ENCODE measurements around the gene SH3PXD2A.

Gene SH3PXD2A

GRCh38 chr10:103548006-103548405 lies 307.4 kb downstream of the SH3PXD2A start:
- FAIRE-seq, result no peak

GRCh38 chr10:103547391-103547946 lies 307.9 kb downstream of the SH3PXD2A start:
- no peak for FAIRE-seq

DNA sequence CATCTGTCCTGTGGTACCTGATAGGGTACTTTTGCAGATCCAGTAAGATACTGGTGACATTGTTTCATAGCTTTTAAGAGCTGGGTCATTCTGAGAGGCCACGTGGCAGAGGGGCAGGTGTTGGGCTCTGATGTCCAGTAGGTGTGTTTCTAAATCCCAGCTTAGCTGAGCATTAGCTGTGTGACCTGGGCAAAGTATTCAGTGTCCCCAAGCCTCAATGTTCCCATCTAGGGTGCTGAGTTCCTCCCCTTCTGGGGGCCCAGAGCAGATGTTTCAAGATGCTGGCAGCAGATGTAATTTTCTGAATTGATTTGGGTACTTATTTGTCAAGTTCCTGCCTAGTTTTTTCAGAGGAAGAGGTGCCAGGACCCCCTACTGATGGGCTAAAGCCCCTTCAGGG lies 309.0 kb downstream of the SH3PXD2A start:
- FAIRE-seq, result no peak

DNA sequence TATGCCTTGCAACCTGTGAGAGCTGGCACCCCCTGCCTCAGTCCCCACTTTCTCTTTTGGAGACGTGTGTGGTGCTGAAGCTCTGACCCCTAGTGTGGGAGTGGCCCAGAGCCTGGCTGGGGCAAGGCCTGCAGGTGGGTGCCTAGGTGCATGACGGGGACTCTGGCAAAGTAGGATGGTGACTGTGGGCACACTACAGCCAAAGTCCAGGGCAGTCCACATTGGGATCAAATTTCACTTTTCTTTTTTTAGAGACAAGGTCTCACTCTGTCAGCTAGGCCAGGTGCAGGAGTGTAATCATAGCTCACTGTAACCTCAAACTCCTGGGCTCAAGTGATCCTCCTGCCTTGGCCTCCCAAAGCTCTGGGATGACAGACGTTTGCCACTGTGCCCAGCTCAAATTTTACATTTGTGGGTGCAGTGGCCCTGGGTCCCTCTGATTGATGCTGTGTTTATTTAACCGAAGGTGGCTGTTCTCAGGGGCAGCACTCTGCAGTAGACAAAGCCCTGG lies 309.6 kb downstream of the SH3PXD2A start:
- no peak for FAIRE-seq

GRCh38 chr10:103545366-103545765 lies 310.0 kb downstream of the SH3PXD2A start:
- no peak for FAIRE-seq

DNA sequence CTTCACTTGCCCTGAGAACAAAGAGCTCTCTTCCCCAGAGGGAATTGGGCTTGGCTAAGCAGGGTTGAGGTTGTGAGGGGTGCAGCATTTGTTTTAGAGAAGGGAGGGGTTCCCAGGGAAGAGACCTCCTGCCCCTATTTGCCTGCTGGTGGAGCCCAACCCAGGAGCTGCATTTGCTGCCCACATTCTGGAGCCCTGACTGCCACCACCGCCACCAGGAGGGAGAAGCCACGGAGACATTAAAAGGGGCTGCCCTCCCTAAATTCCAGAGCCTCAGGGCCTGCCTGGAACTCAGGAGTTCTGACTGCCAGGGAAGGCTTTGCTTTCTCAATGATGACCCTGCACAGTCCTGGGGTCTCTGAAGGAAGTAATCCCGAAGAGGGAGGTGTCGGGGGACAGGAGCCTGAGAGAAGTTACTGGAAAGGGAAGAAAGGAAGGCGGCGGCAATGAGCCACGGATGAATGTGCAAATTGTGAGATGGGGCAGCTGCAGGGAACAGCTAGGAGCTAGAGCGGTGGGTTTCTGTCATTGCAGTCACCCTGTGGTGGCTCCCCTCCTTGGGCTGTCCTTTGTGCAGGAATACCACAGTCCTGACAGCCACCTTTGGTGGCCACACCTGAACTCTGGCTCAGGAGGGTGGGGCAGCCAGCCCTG lies 310.6 kb downstream of the SH3PXD2A start:
- FAIRE-seq, result no peak
